GM21390 (cell line): ENCODE data around the gene CRHR1.
"Not testable (repeated sequence)": the region's sequence is repeated elsewhere in the genome, so short reads cannot be mapped to it uniquely, and the experiment has no call there.

Experiments
- ATAC-seq: cut with Tn5 transposase; IDR thresholded peaks from one replicate; pipeline ENCODE4 v1.9.1; 2021; ENCODE audit not compliant: unreplicated experiment

Gene CRHR1

GRCh38 chr17:45857977-45858708 lies 74.0 kb downstream of the CRHR1 start:
- no peak for ATAC-seq

GRCh38 chr17:45861165-45861564 lies 77.0 kb downstream of the CRHR1 start:
- no peak for ATAC-seq

GRCh38 chr17:45862127-45862526 lies 78.0 kb downstream of the CRHR1 start:
- not testable (repeated sequence) for ATAC-seq

GRCh38 chr17:45863857-45864654 lies 79.9 kb downstream of the CRHR1 start:
- no peak for ATAC-seq

GRCh38 chr17:45867171-45867570 lies 83.1 kb downstream of the CRHR1 start:
- no peak for ATAC-seq

GRCh38 chr17:45867702-45868101 lies 83.6 kb downstream of the CRHR1 start:
- ATAC-seq = no peak

- no peak for ATAC-seq
Measured at GRCh38 chr17:45868276-45868675, 84.2 kb downstream of the CRHR1 start.

GRCh38 chr17:45869676-45870341 lies 85.7 kb downstream of the CRHR1 start:
- ATAC-seq = no peak

GRCh38 chr17:45870342-45870974 lies 86.3 kb downstream of the CRHR1 start:
- ATAC-seq = no peak

GRCh38 chr17:45871718-45872117 lies 87.6 kb downstream of the CRHR1 start:
- no peak for ATAC-seq

- ATAC-seq = no peak
Measured at GRCh38 chr17:45873728-45874127, 89.6 kb downstream of the CRHR1 start.

- no peak for ATAC-seq
Measured at GRCh38 chr17:45874151-45874550, 90.0 kb downstream of the CRHR1 start.

- ATAC-seq = no peak
Measured at GRCh38 chr17:45876539-45876938, 92.4 kb downstream of the CRHR1 start.

- ATAC-seq = no peak
Measured at GRCh38 chr17:45877467-45877866, 93.3 kb downstream of the CRHR1 start.

GRCh38 chr17:45883063-45883462 lies 98.9 kb downstream of the CRHR1 start:
- ATAC-seq = no peak
